ENCODE data around the gene CHI3L1. TPM values are rescaled to one million over a fixed set of nuclear protein-coding genes. Genes with fewer than 3 reads are reported as not detected.

CHI3L1 gene
- total RNA-seq, 1 experiment from 2014 or later, result not detected

GRCh38 chr1:203159844-203160243 lies 26.7 kb downstream of the CHI3L1 start:
- H3K27me3 ChIP-seq (ENCODE audit: insufficient read depth, low read length), result no peaks in the 10 kb centered on the region
- RAD21 ChIA-PET (ENCODE audit: low non-redundant PET in 1 of 2, low total read pairs in 2 of 2, uncharacterized antibody in 2 of 2, unreplicated experiment in 2 of 2), result no interaction called here
- DNase-seq (ENCODE audit: low read depth, low spot score) (no peak), ATAC-seq (no peak)
- H3K4me1 ChIP-seq (ENCODE audit: control insufficient read depth in 1 of 2, insufficient read depth in 2 of 2, low read length in 2 of 2), result peaks cover 3 to 9% of the 10 kb centered on the region in 2 experiments; a peak in 3 of 4 replicates
- no peaks in the 10 kb centered on the region for H4K20me1 ChIP-seq (ENCODE audit: insufficient read depth)
- TF ChIP-seq SRF (IDR thresholded peaks at IDR 0.05; ENCODE audit: low read depth) (no peak), SIN3A (IDR thresholded peaks at IDR 0.05; ENCODE audit: low read depth) (no peak), POLR2AphosphoS5 (IDR thresholded peaks at IDR 0.05; ENCODE audit: low read depth, low read length) (no peak), POLR2A (IDR thresholded peaks at IDR 0.05; ENCODE audit: borderline replicate concordance, extremely low read depth, insufficient read depth, insufficient read length) (no peak), SP1 (IDR thresholded peaks at IDR 0.05; ENCODE audit: low read depth) (no peak), ATF3 (IDR thresholded peaks at IDR 0.05) (no peak), EZH2phosphoT487 (IDR thresholded peaks at IDR 0.05; ENCODE audit: borderline replicate concordance) (no peak), EGR1 (IDR thresholded peaks at IDR 0.05; ENCODE audit: low read depth) (no peak), FOSL1 (IDR thresholded peaks at IDR 0.05; ENCODE audit: low read depth) (no peak), YY1 (IDR thresholded peaks at IDR 0.05; ENCODE audit: extremely low read depth, insufficient replicate concordance, low read depth, low read length) (no peak), EZH2 (IDR thresholded peaks at IDR 0.05) (no peak), ZBTB33 (IDR thresholded peaks at IDR 0.05; ENCODE audit: extremely low read depth, insufficient replicate concordance, low read length) (no peak), CEBPB (IDR thresholded peaks at IDR 0.05; ENCODE audit: low read depth) (no peak), ZNF274 (IDR thresholded peaks at IDR 0.05; ENCODE audit: low read depth, low read length) (no peak), ELF1 (IDR thresholded peaks at IDR 0.05; ENCODE audit: borderline replicate concordance, low read depth) (no peak), CBX3 (IDR thresholded peaks at IDR 0.05; ENCODE audit: low read depth) (no peak), RAD21 (IDR thresholded peaks at IDR 0.05; ENCODE audit: low read depth) (no peak)
- TF ChIP-seq, protein P1, sequence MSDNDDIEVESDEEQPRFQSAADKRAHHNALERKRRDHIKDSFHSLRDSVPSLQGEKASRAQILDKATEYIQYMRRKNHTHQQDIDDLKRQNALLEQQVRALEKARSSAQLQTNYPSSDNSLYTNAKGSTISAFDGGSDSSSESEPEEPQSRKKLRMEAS (IDR thresholded peaks at IDR 0.05), result no peak
- TF ChIP-seq, protein P2, sequence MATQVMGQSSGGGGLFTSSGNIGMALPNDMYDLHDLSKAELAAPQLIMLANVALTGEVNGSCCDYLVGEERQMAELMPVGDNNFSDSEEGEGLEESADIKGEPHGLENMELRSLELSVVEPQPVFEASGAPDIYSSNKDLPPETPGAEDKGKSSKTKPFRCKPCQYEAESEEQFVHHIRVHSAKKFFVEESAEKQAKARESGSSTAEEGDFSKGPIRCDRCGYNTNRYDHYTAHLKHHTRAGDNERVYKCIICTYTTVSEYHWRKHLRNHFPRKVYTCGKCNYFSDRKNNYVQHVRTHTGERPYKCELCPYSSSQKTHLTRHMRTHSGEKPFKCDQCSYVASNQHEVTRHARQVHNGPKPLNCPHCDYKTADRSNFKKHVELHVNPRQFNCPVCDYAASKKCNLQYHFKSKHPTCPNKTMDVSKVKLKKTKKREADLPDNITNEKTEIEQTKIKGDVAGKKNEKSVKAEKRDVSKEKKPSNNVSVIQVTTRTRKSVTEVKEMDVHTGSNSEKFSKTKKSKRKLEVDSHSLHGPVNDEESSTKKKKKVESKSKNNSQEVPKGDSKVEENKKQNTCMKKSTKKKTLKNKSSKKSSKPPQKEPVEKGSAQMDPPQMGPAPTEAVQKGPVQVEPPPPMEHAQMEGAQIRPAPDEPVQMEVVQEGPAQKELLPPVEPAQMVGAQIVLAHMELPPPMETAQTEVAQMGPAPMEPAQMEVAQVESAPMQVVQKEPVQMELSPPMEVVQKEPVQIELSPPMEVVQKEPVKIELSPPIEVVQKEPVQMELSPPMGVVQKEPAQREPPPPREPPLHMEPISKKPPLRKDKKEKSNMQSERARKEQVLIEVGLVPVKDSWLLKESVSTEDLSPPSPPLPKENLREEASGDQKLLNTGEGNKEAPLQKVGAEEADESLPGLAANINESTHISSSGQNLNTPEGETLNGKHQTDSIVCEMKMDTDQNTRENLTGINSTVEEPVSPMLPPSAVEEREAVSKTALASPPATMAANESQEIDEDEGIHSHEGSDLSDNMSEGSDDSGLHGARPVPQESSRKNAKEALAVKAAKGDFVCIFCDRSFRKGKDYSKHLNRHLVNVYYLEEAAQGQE (IDR thresholded peaks at IDR 0.05; ENCODE audit: low read depth), result no peak
- POLR2A ChIA-PET, result no interaction called here
- H3K36me3 ChIP-seq (ENCODE audit: control insufficient read depth in 1 of 2, insufficient read depth in 2 of 2, low read length in 2 of 2), result no peaks in the 10 kb centered on the region
- CTCF ChIA-PET, result interaction anchor here (3.0 kb wide), 1 partner anchor 13 kb away, joined by 17 read pairs; no protein-coding TSS in a partner anchor
- H2AFZ ChIP-seq (ENCODE audit: low read depth, low read length, poor library complexity, severe bottlenecking), result no peak overlapping the region
- H3K4me3 ChIP-seq (replicated peaks in 1 of 2; ENCODE audit: low read depth in 1 of 2, low read length in 2 of 2), result no peak overlapping the region
- intact Hi-C loops (cut with micrococcal nuclease), result no loop called here
- no peak overlapping the region for H3K27ac ChIP-seq (ENCODE audit: low read depth, low read length)
- no TSS peak for BruUV-seq (replicated peaks)
- H3K9ac ChIP-seq (ENCODE audit: low read length), result no peak overlapping the region
- H3K9me2 ChIP-seq (ENCODE audit: insufficient read depth), result no peaks in the 10 kb centered on the region
- no peaks in the 10 kb centered on the region for H3K79me2 ChIP-seq (ENCODE audit: insufficient read depth, low read length)
- no peak overlapping the region for H3K4me2 ChIP-seq (ENCODE audit: low read length)
- H3K9me3 ChIP-seq (ENCODE audit: control insufficient read depth in 1 of 2, insufficient read depth in 1 of 2, low read depth in 1 of 2, low read length in 2 of 2), result no peaks in the 10 kb centered on the region
